Measurements from ENCODE around the gene PTPN21.

Gene PTPN21

GRCh38 chr14:88554457-88555286, at the start of gene PTPN21:
Gene PTPN21 (minus strand): TSS chr14:88555007. CDS start chr14:88550417, 4,590 bp downstream.
- DNase-seq, result peak; percentile 63

GRCh38 chr14:88604212-88604611, 49.4 kb upstream of the PTPN21 start:
- DNase-seq, result no peak

- no peak for DNase-seq
Observed at GRCh38 chr14:88599761-88600439, 45.1 kb upstream of the PTPN21 start.

GRCh38 chr14:88599326-88599725, 44.5 kb upstream of the PTPN21 start:
- DNase-seq, result no peak

GRCh38 chr14:88598097-88598675, 43.4 kb upstream of the PTPN21 start:
- no peak for DNase-seq

- DNase-seq, result no peak
Observed at GRCh38 chr14:88597601-88598000, 42.8 kb upstream of the PTPN21 start.

GRCh38 chr14:88597038-88597437, 42.2 kb upstream of the PTPN21 start:
- no peak for DNase-seq

GRCh38 chr14:88592031-88592430, 37.2 kb upstream of the PTPN21 start:
- no peak for DNase-seq

GRCh38 chr14:88590173-88590572, 35.4 kb upstream of the PTPN21 start:
- DNase-seq, result no peak

GRCh38 chr14:88588081-88588480, 33.3 kb upstream of the PTPN21 start:
- DNase-seq, result no peak

GRCh38 chr14:88584451-88584850, 29.6 kb upstream of the PTPN21 start:
- no peak for DNase-seq

- DNase-seq, result no peak
Observed at GRCh38 chr14:88576222-88576621, 21.4 kb upstream of the PTPN21 start.

- no peak for DNase-seq
Observed at GRCh38 chr14:88572117-88572516, 17.3 kb upstream of the PTPN21 start.

GRCh38 chr14:88568196-88568595, 13.4 kb upstream of the PTPN21 start:
- no peak for DNase-seq

- no peak for DNase-seq
Observed at GRCh38 chr14:88565427-88565826, 10.6 kb upstream of the PTPN21 start.

GRCh38 chr14:88563845-88564244, 9.0 kb upstream of the PTPN21 start:
- no peak for DNase-seq

GRCh38 chr14:88562831-88563686, 8.3 kb upstream of the PTPN21 start, which contains the start of gene ZC3H14:
Gene ZC3H14 (plus strand): TSS chr14:88563037. CDS start chr14:88563134, 97 bp downstream.
- peak; percentile 81 for DNase-seq

- no peak for DNase-seq
Observed at GRCh38 chr14:88562532-88562830, 7.7 kb upstream of the PTPN21 start.

GRCh38 chr14:88559852-88560251, 5.0 kb upstream of the PTPN21 start:
- peak; percentile 17 for DNase-seq

GRCh38 chr14:88556581-88556980, 1.8 kb upstream of the PTPN21 start:
- DNase-seq, result no peak

GRCh38 chr14:88553886-88554456, 836 bp downstream of the PTPN21 start:
- DNase-seq, result no peak

- no peak for DNase-seq
Observed at GRCh38 chr14:88552876-88553275, 1.9 kb downstream of the PTPN21 start.

- DNase-seq, result no peak
Observed at GRCh38 chr14:88551980-88552431, 2.8 kb downstream of the PTPN21 start.

All from NCI-H226 (cell line).